ENCODE measurements around the gene DLG2.
A peak's percentile ranks its signal among the peaks of the same experiment; 100 is the strongest.

Gene DLG2

DNA sequence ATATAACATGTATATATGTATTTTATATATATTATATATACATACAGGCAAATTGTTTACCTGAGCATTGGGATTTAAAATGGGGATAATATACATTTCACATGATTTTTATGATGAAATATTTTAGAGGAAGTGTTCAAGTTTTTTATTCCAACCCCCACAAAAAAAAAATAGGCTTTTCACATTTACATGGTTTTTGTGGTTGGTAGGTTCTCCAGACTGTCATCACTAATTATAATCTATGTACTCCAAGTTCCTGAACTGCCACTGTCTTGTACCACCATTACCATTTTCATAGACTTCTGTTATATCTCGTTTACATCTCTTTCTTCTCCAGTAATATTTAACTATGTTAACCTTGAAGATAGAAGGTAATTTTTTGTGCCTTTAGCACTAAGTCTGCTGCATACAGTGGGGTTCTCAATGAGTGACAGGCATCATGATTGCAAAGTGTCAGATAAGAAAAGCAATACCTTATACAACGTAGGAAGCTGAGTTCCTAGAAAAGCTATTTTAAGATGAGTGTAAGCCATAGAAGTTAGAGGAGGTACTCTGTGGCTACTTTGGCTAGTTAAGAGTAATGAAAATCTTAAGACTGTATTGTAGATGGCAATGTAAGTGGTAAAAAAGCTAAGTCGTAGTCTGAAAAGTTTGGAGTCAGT lies 25.8 kb upstream of the DLG2 start:
- TF ChIP-seq, protein P1, sequence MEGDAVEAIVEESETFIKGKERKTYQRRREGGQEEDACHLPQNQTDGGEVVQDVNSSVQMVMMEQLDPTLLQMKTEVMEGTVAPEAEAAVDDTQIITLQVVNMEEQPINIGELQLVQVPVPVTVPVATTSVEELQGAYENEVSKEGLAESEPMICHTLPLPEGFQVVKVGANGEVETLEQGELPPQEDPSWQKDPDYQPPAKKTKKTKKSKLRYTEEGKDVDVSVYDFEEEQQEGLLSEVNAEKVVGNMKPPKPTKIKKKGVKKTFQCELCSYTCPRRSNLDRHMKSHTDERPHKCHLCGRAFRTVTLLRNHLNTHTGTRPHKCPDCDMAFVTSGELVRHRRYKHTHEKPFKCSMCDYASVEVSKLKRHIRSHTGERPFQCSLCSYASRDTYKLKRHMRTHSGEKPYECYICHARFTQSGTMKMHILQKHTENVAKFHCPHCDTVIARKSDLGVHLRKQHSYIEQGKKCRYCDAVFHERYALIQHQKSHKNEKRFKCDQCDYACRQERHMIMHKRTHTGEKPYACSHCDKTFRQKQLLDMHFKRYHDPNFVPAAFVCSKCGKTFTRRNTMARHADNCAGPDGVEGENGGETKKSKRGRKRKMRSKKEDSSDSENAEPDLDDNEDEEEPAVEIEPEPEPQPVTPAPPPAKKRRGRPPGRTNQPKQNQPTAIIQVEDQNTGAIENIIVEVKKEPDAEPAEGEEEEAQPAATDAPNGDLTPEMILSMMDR (IDR thresholded peaks at IDR 0.05; ENCODE audit: borderline replicate concordance, insufficient read depth, low read depth, low read length), result no peak
- no peak overlapping the region for H3K4me3 ChIP-seq (ENCODE audit: low read depth, low read length)

DNA sequence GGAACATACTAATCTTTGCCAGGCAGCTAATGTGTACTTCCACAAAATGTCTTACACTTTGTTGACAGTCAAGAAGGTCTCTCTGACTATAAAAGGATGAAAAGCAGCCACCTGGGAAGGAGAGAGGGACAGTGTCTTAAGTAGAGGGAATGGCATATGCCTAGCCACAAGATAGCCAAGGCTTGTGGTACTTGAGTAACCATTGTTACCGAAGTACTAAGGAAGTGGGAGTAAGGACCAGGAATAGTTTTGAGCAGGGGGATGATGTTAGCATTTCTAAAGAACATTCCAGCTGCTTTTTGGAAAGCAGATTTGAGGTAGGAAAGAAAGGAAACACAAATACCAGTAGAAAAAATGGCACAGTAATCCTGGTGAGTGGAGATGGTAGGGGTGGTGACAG lies 24.0 kb upstream of the DLG2 start:
- no peak overlapping the region for H3K4me3 ChIP-seq (ENCODE audit: low read depth, low read length)
- TF ChIP-seq, protein P1 (IDR thresholded peaks at IDR 0.05; ENCODE audit: borderline replicate concordance, insufficient read depth, low read depth, low read length), result no peak

DNA sequence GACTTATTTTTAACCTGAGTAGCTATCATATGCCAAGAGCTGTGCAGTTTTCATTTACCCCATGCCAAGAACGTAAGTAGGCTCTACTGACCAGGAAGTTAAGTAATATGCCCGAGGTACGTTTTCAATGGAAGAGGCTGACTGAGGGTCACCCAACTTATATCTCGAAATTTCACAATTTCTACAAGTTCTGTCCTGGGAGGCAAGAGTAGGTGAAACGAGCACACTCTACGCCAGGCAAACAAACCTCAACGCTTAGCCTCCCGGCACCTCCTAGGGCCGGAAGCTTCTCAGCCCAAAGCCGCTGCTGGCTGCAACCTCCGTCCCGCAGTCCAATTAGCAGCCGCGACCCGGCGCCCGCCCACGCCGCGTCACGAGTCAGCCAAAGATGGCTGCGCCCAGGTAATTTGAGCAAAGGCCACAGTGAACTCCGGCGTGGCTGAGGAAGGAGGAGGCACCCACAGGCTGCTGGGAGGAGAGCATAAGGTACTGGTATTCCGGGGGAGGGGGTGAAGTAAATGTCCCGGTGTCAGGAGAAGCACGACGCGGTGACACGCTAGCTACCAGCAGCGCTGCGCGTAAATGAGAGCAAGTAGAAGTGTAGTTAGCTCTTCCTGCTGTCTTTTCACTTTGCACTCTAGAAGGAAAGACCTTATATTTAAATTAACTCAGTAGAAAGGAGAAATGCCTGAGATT lies 20.6 kb upstream of the DLG2 start, which contains the start of gene TMEM126A:
Gene TMEM126A, plus strand, starts transcription at position 364 of the 696 bp plus-strand sequence. CDS start 2,289 bp downstream, outside the sequence.
- TF ChIP-seq, protein P1 (IDR thresholded peaks at IDR 0.05; ENCODE audit: borderline replicate concordance, insufficient read depth, low read depth, low read length), result no peak
- peak within 1 kb of the TSS; percentile 74 for H3K4me3 ChIP-seq (ENCODE audit: low read depth, low read length)

DNA sequence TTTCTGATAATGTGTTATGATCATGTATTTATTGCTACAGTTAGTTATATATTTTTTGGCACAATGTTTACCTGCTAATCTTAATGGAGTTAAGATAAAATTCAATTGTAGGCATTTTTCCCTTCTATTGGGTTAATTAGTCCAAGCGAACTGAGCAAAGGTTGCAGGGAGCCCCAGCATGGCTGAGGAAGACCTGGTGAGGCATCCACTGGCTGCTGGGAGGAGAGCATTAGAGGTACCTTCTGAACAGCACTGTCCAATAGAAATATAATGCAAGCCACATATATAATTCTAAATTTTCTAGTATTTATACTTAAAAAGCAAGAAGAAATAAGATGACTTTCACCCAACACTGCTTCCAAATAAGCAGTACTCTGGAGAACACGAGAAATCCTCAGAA lies 19.9 kb upstream of the DLG2 start:
- TF ChIP-seq, protein P1 (IDR thresholded peaks at IDR 0.05; ENCODE audit: borderline replicate concordance, insufficient read depth, low read depth, low read length), result no peak
- peak overlapping the region; percentile 74 for H3K4me3 ChIP-seq (ENCODE audit: low read depth, low read length)

DNA sequence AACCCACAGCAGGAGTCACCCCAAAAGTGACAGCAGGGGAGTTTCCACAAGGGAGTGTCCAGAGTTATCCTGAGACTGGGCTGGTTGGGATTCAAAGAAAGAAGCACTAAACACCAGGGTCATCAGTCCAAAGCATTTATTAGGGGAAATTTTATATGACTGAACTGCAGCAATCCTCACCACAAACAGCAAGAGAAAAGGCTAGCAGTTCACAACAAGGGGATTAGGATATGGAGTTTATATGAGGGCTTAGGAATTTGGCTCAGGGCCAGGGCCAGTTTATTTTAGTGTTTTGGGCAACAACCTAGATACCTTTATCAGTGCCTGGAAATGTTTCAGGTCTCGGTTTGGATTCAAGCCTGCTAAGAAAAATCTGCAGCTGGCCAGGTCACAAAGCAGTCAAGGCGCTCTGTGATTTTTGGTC lies 16.1 kb upstream of the DLG2 start:
- TF ChIP-seq, protein P1 (IDR thresholded peaks at IDR 0.05; ENCODE audit: borderline replicate concordance, insufficient read depth, low read depth, low read length), result no peak
- no peak overlapping the region for H3K4me3 ChIP-seq (ENCODE audit: low read depth, low read length)

DNA sequence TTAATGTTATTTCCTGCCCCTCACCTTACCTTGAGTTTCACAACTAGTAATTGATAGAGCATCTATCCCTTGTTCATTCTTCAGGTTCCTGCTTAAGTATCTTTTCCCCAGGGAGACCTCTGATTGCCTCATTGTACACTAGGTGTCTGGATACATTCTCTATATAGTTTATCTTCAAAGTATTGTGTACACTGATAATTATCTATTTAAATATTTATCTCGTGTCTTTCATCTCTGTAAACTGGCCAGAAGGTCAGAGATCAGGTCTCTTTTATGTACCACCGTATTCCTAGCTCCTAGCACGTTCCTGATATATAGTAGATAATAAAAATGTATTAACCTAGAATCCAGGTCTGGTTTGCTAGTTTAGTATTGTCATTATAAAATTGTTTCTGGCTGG lies 7.6 kb upstream of the DLG2 start:
- TF ChIP-seq, protein P1 (IDR thresholded peaks at IDR 0.05; ENCODE audit: borderline replicate concordance, insufficient read depth, low read depth, low read length), result no peak
- no peak overlapping the region for H3K4me3 ChIP-seq (ENCODE audit: low read depth, low read length)

Data from GM12875 (cell line).